Measurements from ENCODE around the gene EVA1C. TPM values are rescaled to one million over a fixed set of nuclear protein-coding genes. Genes with fewer than 3 reads are reported as not detected.
A peak's percentile ranks its signal among the peaks of the same experiment; 100 is the strongest.

The EVA1C gene
- total and polyA plus RNA-seq, 2 experiments from 2014 or later: 4.6 to 6.9 TPM

Small RNAs within 50 kb of the gene (small RNA-seq; reads per million reads assigned to genes)
- gene RF00438 (ENCODE audit: low replicate concordance): not detected
- 0.65 reads per million, percentile 45 among the genes with 10 or more reads in this experiment for gene RNA5SP490 (ENCODE audit: low replicate concordance)
- 2.4 reads per million, percentile 84 among the genes with 10 or more reads in this experiment for gene SNORA80A (ENCODE audit: low replicate concordance)

Other genes starting within 250 kb of the EVA1C start
- gene MIS18A, start 133.7 kb upstream of the EVA1C start, total RNA-seq (2014; rRNA removed; shearing (Covaris generic)): 46.1 and 49.3 TPM in 2 replicates
- gene MIS18A, start 133.7 kb upstream of the EVA1C start, polyA plus RNA-seq (2016; fragmentation: Nextera tagmentation; extraction: Ambion mirVana): 126 and 133 TPM in 2 replicates
- gene MRAP, start 113.9 kb upstream of the EVA1C start, total RNA-seq (2014; rRNA removed; shearing (Covaris generic)): not detected in 2 replicates
- 0.78 and 2.2 TPM in 2 replicates for gene MRAP, start 113.9 kb upstream of the EVA1C start, polyA plus RNA-seq (2016; fragmentation: Nextera tagmentation; extraction: Ambion mirVana)
- 42.2 and 44.1 TPM in 2 replicates for gene URB1, start 19.7 kb upstream of the EVA1C start, total RNA-seq (2014; rRNA removed; shearing (Covaris generic))
- gene URB1, start 19.7 kb upstream of the EVA1C start, polyA plus RNA-seq (2016; fragmentation: Nextera tagmentation; extraction: Ambion mirVana): 6.8 and 7.7 TPM in 2 replicates
- 0.10 and 0.12 TPM in 2 replicates for gene TCP10L, start 172.8 kb downstream of the EVA1C start, total RNA-seq (2014; rRNA removed; shearing (Covaris generic))
- 0.65 and 1.5 TPM in 2 replicates for gene TCP10L, start 172.8 kb downstream of the EVA1C start, polyA plus RNA-seq (2016; fragmentation: Nextera tagmentation; extraction: Ambion mirVana)
- 37.8 and 46.6 TPM in 2 replicates for gene CFAP298, start 199.7 kb downstream of the EVA1C start, total RNA-seq (2014; rRNA removed; shearing (Covaris generic))
- 152 and 157 TPM in 2 replicates for gene CFAP298, start 199.7 kb downstream of the EVA1C start, polyA plus RNA-seq (2016; fragmentation: Nextera tagmentation; extraction: Ambion mirVana)